Activated T-helper 1 cell treated with anti-CD3 and anti-CD28 coated beads, Interleukin-2, amount 50 U/mL, for 16 hours (primary cell): ENCODE data around the gene ARHGAP8.
"Not testable (repeated sequence)": the region's sequence is repeated elsewhere in the genome, so short reads cannot be mapped to it uniquely, and the experiment has no call there.

ENCODE experiments used
- DNase-seq, 2 donors: peaks; one replicate each; pipeline ENCODE4 v3.0.0-alpha.2; 2020; ENCODE audit warnings: low read depth in 1 of 2, low spot score in 1 of 2

ARHGAP8 gene

GRCh38 chr22:44825310-44826150, 73.2 kb downstream of the ARHGAP8 start:
- no peak for DNase-seq

GRCh38 chr22:44827666-44828190, 75.4 kb downstream of the ARHGAP8 start:
- no peak for DNase-seq

GRCh38 chr22:44828193-44828592, 75.8 kb downstream of the ARHGAP8 start:
- DNase-seq = no peak

- no peak for DNase-seq
These were observed 79.5 kb downstream of the ARHGAP8 start for GRCh38 chr22:44831885-44832284.

- DNase-seq = no peak
These were observed 81.7 kb downstream of the ARHGAP8 start for GRCh38 chr22:44834065-44834464.

- DNase-seq = no peak
These were observed 85.1 kb downstream of the ARHGAP8 start for GRCh38 chr22:44837481-44837880.

- no peak for DNase-seq
These were observed 86.1 kb downstream of the ARHGAP8 start for GRCh38 chr22:44838316-44839016.

- no peak for DNase-seq
These were observed 86.7 kb downstream of the ARHGAP8 start for GRCh38 chr22:44839061-44839460.

GRCh38 chr22:44839721-44840120, 87.3 kb downstream of the ARHGAP8 start:
- DNase-seq = no peak

GRCh38 chr22:44840611-44841322, 88.4 kb downstream of the ARHGAP8 start:
- no peak for DNase-seq

GRCh38 chr22:44842417-44842816, 90.0 kb downstream of the ARHGAP8 start:
- DNase-seq = no peak

GRCh38 chr22:44845191-44845590, 92.8 kb downstream of the ARHGAP8 start:
- no peak for DNase-seq

GRCh38 chr22:44845796-44846720, 93.7 kb downstream of the ARHGAP8 start:
- DNase-seq = no peak

GRCh38 chr22:44846726-44847275, 94.4 kb downstream of the ARHGAP8 start:
- DNase-seq = no peak

GRCh38 chr22:44847380-44847779, 95.0 kb downstream of the ARHGAP8 start:
- no peak for DNase-seq

GRCh38 chr22:44847892-44848291, 95.5 kb downstream of the ARHGAP8 start:
- no peak for DNase-seq

GRCh38 chr22:44848296-44848741, 95.9 kb downstream of the ARHGAP8 start:
- no peak for DNase-seq

- DNase-seq = no peak
These were observed 96.5 kb downstream of the ARHGAP8 start for GRCh38 chr22:44848791-44849420.

- no peak for DNase-seq
These were observed 98.6 kb downstream of the ARHGAP8 start for GRCh38 chr22:44850946-44851345.

GRCh38 chr22:44854641-44855040, 102.3 kb downstream of the ARHGAP8 start:
- DNase-seq = not testable (repeated sequence)
